Stimulated activated naive CD8-positive, alpha-beta T cell treated with anti-CD3 and anti-CD28 coated beads, Interleukin-15, Interleukin-2, amounts not matched to agents 100 ng/mL and 50 ng/mL, for 24 hours (primary cell): ENCODE measurements around the gene MIB2.
A peak's percentile ranks its signal among the peaks of the same experiment; 100 is the strongest.
"Not testable (repeated sequence)": the region's sequence is repeated elsewhere in the genome, so short reads cannot be mapped to it uniquely, and the experiment has no call there.

Experiments
- H3K27ac Mint-ChIP-seq: one replicate; pipeline ENCODE4 v1.8.0; 2021; ENCODE audit warnings: mild to moderate bottlenecking, mixed read lengths
- H3K27me3 Mint-ChIP-seq: one replicate; pipeline ENCODE4 v1.8.0; 2021; ENCODE audit warnings: mixed read lengths
- H3K36me3 Mint-ChIP-seq: one replicate; pipeline ENCODE4 v1.8.0; 2021; ENCODE audit warnings: low read depth, mixed read lengths
- H3K4me1 Mint-ChIP-seq: one replicate; pipeline ENCODE4 v1.8.0; 2021; ENCODE audit warnings: low read depth, mixed read lengths
- H3K4me3 Mint-ChIP-seq: one replicate; pipeline ENCODE4 v1.8.0; 2021; ENCODE audit warnings: mild to moderate bottlenecking, mixed read lengths
- H3K9me3 Mint-ChIP-seq: one replicate; pipeline ENCODE4 v1.8.0; 2021; ENCODE audit warnings: mixed read lengths

Gene MIB2

GRCh38 chr1:1594602-1595260, 20.6 kb upstream of the MIB2 start:
- Mint-ChIP-seq H3K36me3 (no peaks in the 10 kb centered on the region), H3K27me3 (peaks cover 10% of the 10 kb centered on the region), H3K9me3 (no peaks in the 10 kb centered on the region), H3K4me3 (no peak overlapping the region), H3K27ac (no peak overlapping the region), H3K4me1 (peaks cover 9% of the 10 kb centered on the region)

GRCh38 chr1:1595341-1595740, 20.0 kb upstream of the MIB2 start:
- H3K4me1 Mint-ChIP-seq, H3K27ac Mint-ChIP-seq, H3K9me3 Mint-ChIP-seq, H3K4me3 Mint-ChIP-seq, H3K36me3 Mint-ChIP-seq: not testable (repeated sequence)
- H3K27me3 Mint-ChIP-seq, result peaks cover 10% of the 10 kb centered on the region

GRCh38 chr1:1596493-1597274, 18.6 kb upstream of the MIB2 start:
- H3K9me3 Mint-ChIP-seq, result no peaks in the 10 kb centered on the region
- H3K27ac Mint-ChIP-seq, result no peak overlapping the region
- no peaks in the 10 kb centered on the region for H3K36me3 Mint-ChIP-seq
- H3K27me3 Mint-ChIP-seq, result peaks cover 10% of the 10 kb centered on the region
- no peak overlapping the region for H3K4me3 Mint-ChIP-seq
- peaks cover 9% of the 10 kb centered on the region for H3K4me1 Mint-ChIP-seq

GRCh38 chr1:1597275-1597930, 17.9 kb upstream of the MIB2 start:
- Mint-ChIP-seq H3K4me3 (no peak overlapping the region), H3K27ac (no peak overlapping the region), H3K27me3 (peaks cover 10% of the 10 kb centered on the region), H3K9me3 (no peaks in the 10 kb centered on the region), H3K4me1 (peaks cover 9% of the 10 kb centered on the region), H3K36me3 (no peaks in the 10 kb centered on the region)

GRCh38 chr1:1598051-1598719, 17.1 kb upstream of the MIB2 start:
- Mint-ChIP-seq H3K9me3 (no peaks in the 10 kb centered on the region), H3K27me3 (peaks cover 10% of the 10 kb centered on the region), H3K4me3 (no peak overlapping the region), H3K36me3 (no peaks in the 10 kb centered on the region), H3K27ac (no peak overlapping the region), H3K4me1 (peaks cover 9% of the 10 kb centered on the region)

- Mint-ChIP-seq H3K27me3 (peaks cover 10% of the 10 kb centered on the region), H3K4me3 (peak overlapping the region; percentile 70), H3K4me1 (peaks cover 9% of the 10 kb centered on the region), H3K36me3 (no peaks in the 10 kb centered on the region), H3K27ac (no peak overlapping the region), H3K9me3 (no peaks in the 10 kb centered on the region)
These were observed 16.6 kb upstream of the MIB2 start for GRCh38 chr1:1598720-1599029.

- Mint-ChIP-seq H3K27me3 (peaks cover 10% of the 10 kb centered on the region), H3K4me3 (peak overlapping the region; percentile 70), H3K4me1 (peaks cover 9% of the 10 kb centered on the region), H3K9me3 (no peaks in the 10 kb centered on the region), H3K36me3 (no peaks in the 10 kb centered on the region), H3K27ac (no peak overlapping the region)
These were observed 16.0 kb upstream of the MIB2 start for GRCh38 chr1:1599030-1599934.

- Mint-ChIP-seq H3K9me3 (no peaks in the 10 kb centered on the region), H3K27me3 (peaks cover 10% of the 10 kb centered on the region), H3K4me1 (peaks cover 9% of the 10 kb centered on the region), H3K4me3 (peak within 1 kb of the TSS; percentile 70), H3K36me3 (no peaks in the 10 kb centered on the region), H3K27ac (no peak within 1 kb of the TSS)
These were observed 15.1 kb upstream of the MIB2 start, which contains the start of gene FNDC10 for GRCh38 chr1:1599935-1600860. FNDC10 (minus strand) TSS chr1:1600135; CDS start chr1:1600015, 120 bp downstream.

GRCh38 chr1:1600861-1601563, 14.3 kb upstream of the MIB2 start:
- H3K4me1 Mint-ChIP-seq, result peaks cover 9% of the 10 kb centered on the region
- no peaks in the 10 kb centered on the region for H3K9me3 Mint-ChIP-seq
- H3K27ac Mint-ChIP-seq, result no peak overlapping the region
- H3K36me3 Mint-ChIP-seq, result no peaks in the 10 kb centered on the region
- H3K27me3 Mint-ChIP-seq, result peaks cover 10% of the 10 kb centered on the region
- no peak overlapping the region for H3K4me3 Mint-ChIP-seq

- no peak overlapping the region for H3K4me3 Mint-ChIP-seq
- no peaks in the 10 kb centered on the region for H3K9me3 Mint-ChIP-seq
- H3K27ac Mint-ChIP-seq, result no peak overlapping the region
- H3K27me3 Mint-ChIP-seq, result peaks cover 10% of the 10 kb centered on the region
- H3K36me3 Mint-ChIP-seq, result no peaks in the 10 kb centered on the region
- peaks cover 11% of the 10 kb centered on the region for H3K4me1 Mint-ChIP-seq
These were observed 13.6 kb upstream of the MIB2 start for GRCh38 chr1:1601564-1602303.

- Mint-ChIP-seq H3K36me3 (no peaks in the 10 kb centered on the region), H3K27ac (no peak overlapping the region), H3K4me3 (no peak overlapping the region), H3K4me1 (peaks cover 18% of the 10 kb centered on the region), H3K9me3 (no peaks in the 10 kb centered on the region), H3K27me3 (peaks cover 10% of the 10 kb centered on the region)
These were observed 12.9 kb upstream of the MIB2 start for GRCh38 chr1:1602304-1602967.

GRCh38 chr1:1602968-1603506, 12.3 kb upstream of the MIB2 start:
- peaks cover 16% of the 10 kb centered on the region for H3K4me1 Mint-ChIP-seq
- H3K9me3 Mint-ChIP-seq, result no peaks in the 10 kb centered on the region
- H3K27me3 Mint-ChIP-seq, result peaks cover 7% of the 10 kb centered on the region
- H3K36me3 Mint-ChIP-seq, result no peaks in the 10 kb centered on the region
- no peak overlapping the region for H3K27ac Mint-ChIP-seq
- no peak overlapping the region for H3K4me3 Mint-ChIP-seq
